Hepatic stellate cell (primary cell): ENCODE data around the gene TCEAL7.
"Not testable (repeated sequence)": the region's sequence is repeated elsewhere in the genome, so short reads cannot be mapped to it uniquely, and the experiment has no call there.

ENCODE experiments used
- DNase-seq: peaks from one replicate; pipeline ENCODE4 v3.0.0; 2011; ENCODE audit warnings: low spot score

TCEAL7 gene, protein sequence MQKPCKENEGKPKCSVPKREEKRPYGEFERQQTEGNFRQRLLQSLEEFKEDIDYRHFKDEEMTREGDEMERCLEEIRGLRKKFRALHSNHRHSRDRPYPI

DNA sequence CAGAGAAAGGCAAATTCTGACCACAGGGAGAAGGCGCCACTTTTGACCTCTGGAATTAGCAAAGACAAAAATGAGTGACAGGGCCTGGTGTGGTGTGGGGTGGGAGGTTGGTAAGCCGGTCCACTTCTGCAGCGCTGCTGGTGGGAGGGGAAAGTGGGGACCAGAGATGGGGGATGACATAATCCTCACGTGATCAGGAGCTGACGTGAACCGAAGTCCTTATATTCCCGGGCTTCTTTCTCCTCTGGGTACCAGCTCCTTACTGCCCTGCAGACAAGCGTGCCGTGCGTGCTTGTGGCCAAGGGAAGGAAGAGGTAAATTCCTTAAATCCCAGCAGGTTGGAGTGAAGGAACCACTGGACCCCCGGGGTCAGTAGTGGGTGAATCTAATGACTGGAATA, at the start of gene TCEAL7:
TSS of gene TCEAL7 (plus strand) at position 249 of the 400 bp plus-strand sequence. CDS start 1,165 bp downstream, outside the sequence.
- peak; percentile 30 for DNase-seq

DNA sequence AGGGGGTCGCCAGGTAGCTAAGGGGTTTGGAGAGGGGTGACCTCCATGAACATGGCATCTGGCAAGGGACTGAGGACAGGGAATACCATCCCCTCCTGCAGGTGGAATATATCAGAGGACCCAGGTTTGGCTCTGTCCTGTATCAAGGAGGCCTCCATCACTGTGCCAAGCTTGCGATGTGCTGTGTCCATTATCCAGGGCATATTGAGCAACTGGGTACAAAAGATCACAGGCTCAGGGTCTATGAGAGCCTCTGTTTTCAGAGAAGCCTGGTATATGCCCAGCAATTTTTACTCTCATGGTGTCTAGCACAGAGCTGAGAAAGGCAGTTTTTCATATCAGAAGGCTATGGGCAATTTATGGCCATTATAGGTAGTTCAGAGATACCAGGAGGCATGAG, 36.9 kb upstream of the TCEAL7 start:
- DNase-seq, result no peak

DNA sequence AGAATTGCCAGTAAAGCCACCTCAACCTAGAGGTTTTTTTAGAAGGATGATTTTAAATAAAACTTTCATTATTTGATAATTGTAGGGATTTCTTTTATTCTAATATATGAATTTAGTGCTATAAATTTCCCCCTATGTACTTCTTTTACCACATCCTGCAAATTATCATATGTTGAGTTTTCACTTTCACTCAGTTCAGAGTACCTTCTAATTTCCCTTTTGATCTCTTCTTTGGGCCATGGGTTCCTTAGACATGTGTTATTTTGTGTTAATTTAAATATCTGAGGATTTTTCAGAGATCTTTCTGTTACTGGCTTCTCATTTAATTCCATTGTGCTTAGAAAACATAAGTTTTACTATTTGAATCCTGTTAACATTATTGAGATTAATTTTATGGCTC, 25.3 kb upstream of the TCEAL7 start:
- DNase-seq, result no peak

DNA sequence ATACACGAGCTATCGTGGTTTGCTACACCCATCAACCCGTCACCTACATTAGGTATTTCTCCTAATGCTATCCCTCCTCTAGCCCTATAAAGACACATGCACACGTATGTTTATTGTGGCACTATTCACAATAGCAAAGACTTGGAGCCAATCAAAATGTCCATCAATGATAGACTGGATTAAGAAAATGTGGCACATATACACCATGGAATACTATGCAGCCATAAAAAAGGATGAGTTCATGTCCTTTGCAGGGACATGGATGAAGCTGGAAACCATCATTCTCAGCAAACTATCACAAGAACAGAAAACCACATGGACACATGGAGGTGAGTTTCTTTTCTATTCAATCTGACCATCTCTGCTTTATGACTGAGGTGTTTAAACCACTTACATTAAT, 24.4 kb upstream of the TCEAL7 start:
- DNase-seq, result not testable (repeated sequence)

DNA sequence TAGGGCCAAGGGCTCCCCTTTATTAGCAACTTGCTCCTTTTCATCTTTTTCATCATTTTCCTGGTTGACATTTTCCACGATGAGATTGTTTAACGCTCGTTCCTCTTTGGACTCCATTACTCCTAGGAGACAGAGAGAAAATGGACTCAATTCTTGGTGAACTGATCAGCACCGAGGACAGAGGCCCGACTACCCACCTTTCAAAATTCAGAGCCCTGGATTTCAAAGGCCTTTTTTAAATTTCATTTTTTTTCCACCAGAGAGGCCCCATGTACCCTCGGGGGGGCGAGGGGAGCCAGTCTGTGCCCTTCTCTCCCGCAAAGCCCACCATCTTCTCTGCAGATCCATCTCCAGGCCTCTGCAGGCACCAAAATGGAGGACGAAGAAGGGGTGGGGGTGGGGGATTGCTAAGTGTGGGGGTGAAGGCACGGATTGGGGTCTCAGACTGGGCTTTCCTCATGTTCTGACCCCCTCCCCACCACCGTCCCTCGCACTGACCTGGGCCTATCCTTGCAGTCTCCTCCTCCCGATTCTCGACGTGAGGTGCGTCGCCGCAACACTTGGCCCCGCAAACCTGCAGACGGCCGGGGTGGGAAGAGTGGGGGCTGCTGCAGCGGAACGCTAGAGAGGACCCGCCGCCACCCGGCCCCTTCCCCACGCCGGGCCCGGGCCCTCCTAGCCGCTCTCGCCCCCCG, 20.0 kb upstream of the TCEAL7 start:
- DNase-seq, result no peak

DNA sequence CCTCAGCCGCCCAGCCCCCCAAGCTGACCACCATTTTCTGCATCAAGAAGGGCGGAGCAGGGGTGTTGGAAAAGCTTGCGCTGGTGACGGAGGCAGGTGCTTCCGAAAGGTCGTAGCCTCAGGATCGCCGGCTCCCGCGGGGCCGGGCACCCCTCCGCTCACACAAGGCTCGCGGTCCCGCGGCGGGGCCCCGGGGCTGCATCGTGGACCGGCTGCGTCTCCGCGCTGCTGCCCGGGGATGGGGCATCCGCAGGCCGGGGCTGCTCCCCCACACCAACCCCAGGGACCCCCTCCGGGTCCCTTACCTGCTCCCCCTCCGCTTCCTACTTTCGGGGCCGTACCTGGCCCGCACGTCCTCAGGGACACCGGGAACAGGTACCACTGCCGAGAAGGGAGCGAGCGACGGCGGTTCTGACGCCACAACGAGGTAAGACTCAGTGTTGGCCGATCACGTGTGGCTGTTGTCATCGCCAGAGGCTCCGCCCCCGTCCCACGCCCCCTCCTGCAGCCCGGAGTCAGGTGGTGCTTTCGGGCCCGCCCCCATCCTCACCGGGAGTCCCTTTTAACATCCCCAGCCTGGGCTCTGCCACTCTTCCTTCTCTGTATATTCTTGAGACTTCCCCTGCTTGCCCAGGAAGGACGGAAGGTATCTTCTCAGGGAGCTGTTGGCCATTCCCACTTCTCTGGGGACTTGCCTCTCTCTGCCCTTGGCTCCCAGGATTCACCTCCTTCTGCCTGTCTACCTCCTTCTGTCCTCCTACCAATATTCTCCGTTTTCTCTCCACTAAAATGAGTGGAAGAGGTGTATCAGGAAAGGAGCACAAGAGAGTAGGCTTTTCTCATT, 19.3 kb upstream of the TCEAL7 start, which contains the start of gene BEX2:
TSS of gene BEX2 (minus strand) at position 436 of the 844 bp plus-strand sequence. CDS start 1,014 bp downstream, outside the sequence.
- no peak for DNase-seq

DNA sequence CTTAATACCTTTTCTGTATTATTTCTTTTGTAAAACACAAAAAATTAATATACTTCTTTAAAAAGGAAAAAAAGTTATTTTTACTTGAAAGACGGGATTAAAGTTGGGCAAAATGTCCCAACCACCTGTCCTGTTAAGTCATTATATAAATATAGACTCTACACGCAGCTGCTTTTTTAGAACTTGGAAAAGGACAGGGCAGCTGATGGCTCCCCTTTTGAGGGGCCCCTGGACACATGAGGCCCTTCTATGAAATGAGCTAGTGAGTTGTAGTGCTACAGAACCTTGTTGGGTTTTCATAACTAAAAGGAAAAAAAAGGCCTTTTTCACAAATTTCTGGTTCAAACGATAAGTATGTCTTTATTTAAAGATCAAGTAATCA, 18.6 kb upstream of the TCEAL7 start:
- no peak for DNase-seq

DNA sequence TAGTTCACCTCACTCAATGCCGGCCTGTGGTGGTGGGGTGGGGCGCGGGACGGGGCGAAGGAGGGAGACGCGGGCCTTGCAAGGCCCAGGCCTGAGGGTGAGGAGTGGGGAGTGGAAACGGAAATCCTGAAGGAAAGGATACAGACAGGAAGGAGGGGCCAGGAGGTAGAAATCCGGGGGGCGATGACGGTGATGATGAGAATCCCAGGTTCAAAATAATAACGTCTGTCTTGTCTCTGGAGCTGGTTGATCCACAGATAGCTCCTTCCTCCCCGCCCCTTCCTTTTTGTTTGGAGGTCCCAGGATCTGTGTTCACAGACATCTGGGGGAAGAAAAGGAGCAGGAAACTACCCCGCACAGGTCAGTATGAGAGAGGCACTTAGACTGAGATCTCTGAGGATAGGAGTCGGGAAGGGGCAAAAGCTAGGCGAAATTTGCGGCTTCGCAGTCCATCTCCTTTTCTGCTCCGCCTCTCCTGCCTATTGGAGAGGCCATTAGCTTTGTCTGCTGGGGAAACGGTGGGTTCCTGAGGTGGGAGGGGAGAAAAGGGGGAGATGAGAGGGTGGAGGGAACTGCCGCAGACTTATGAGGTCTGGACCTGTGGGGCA, 746 bp downstream of the TCEAL7 start:
- DNase-seq, result no peak

DNA sequence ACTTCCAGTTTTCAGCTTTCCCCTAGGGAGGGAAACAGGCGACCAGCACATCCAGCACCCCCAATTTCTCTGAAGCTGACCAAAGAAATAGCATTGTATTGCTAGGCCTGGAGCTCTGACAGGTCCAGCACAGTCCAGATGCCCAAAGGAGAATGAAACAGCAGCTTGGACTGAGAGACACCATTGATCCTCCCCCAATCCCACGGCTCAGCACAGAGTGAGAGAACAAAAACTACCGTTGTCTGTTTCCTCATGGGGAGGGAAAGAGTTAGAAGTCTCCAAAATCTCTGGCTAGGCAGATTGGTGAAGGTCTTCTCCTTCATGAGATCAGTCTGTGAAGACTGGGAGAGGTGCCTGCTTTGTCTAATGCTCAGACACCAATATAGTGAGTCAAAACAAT, 8.6 kb downstream of the TCEAL7 start:
- DNase-seq, result no peak

DNA sequence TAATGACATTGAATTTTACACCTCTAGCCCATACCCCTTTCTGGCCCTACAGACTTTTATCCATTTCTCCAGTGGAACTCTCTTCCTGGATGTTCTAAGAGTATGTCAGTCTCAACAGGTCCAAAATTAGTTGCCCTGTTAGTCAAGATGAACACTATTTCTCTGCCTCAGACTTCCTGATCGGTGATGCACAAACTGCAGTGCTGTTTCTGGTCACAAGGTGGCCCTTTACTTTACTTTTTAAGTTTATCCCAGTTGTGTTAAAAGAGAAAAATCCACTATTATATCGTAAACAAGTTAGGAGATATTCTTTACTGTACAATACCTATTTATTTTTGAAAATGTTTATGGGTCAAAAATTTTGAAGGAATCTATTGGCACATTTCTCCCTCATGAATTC, 13.1 kb downstream of the TCEAL7 start:
- no peak for DNase-seq

DNA sequence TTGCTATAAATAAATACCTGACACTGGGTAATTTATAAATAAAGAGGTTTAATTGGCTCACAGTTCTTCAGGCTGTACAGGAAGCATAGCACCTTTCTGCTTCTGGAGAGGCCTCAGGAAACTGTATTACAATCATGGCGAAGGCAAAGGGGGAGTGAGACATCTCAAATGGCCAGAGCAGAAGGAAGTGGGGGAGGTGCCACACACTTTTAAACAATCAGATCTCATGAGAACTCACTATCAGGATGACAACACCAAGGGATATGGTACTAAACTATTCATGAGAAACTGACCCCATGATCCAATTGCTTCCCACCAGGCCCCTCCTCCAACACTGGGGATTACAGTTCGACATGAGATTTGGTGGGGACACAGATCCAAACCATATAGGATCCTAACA, 14.6 kb downstream of the TCEAL7 start:
- no peak for DNase-seq

DNA sequence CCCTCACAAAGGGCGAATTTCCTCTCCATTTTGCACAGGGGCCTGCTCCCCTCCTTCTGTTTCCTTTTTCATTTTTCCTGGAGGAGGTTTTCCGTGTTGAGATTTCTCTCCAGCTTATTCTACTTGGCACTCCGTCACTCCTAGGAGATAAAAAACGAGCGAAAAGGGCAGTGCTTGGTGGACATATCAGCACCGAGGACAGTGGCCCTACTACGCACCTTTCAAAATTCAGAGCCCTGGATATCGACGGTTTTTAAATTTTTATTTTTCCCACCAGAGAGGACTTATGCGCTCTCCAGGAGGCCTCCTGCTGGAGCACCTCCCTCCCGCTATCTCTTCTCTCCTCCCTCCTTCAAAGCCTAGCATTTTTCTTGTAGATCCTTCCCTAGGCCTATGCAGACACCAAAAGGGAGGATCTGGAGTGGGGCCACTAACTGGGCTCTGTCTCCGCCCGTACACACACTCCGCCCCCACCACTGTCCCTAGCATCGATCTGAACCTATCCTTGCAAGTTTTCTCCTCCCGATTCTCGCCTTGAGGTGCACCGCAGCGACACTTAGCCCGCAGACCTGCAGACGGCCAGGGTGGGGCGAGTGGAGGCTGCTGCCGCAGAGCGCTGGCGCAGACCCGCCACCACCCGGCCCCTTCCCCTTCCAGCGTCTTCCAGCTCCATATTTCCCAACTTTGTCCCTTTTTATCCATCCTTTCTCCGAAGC, 17.8 kb downstream of the TCEAL7 start:
- no peak for DNase-seq

DNA sequence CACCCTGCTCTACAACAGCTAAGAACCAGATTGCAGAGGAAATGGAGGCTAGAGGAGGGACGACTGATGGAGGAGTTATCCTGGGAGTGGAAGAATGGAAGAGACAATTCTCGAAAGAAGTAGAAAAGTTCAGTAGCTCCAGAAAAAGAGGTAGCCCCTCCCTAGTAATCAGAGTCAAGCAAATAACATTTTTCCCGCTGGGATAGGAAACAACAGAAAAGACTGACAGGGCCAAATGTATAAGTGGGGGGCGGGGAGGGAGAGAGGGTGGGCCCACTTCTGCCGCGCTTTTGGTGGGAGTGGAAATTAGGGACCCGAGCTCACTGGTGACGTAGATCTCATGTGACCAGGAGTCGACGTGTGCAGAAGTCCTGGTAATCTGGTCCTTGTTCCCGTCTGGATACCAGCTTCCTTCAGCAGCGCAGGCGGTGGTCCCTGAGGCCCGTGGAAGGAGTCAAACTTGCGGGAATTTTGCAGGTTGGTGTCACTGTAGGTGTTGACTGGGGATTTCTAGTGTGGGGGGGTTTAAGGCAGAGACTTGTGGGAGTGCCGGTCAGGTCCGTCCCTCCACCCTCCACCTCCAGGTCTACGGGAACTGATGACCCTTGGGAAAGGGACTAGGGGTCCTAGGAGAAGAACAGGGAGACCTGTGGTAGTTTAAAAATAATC, 26.2 kb downstream of the TCEAL7 start, which contains the start of gene TCEAL9:
TSS of gene TCEAL9 (plus strand) at position 377 of the 669 bp plus-strand sequence. CDS start 1,179 bp downstream, outside the sequence.
- peak; percentile 38 for DNase-seq

DNA sequence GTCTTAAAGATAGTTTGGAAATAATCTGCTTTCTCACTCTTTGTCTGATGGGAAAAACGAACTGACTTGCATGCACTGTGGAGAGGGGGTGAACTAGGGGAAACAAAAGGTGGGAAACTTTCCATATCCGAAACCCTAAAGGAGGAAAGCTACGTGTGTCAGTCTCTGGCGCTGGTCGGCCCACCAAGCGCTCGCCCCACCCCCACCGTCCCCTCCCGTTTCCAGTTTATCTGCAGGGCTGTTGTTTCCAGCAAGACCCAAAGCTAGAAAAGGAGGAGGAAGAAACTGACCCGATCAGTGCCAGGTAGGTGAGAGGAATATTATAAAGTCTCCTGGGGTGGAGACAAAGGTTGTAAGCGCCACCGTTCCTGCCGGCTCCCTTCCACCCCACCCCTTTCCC, 26.8 kb downstream of the TCEAL7 start:
- DNase-seq, result no peak

DNA sequence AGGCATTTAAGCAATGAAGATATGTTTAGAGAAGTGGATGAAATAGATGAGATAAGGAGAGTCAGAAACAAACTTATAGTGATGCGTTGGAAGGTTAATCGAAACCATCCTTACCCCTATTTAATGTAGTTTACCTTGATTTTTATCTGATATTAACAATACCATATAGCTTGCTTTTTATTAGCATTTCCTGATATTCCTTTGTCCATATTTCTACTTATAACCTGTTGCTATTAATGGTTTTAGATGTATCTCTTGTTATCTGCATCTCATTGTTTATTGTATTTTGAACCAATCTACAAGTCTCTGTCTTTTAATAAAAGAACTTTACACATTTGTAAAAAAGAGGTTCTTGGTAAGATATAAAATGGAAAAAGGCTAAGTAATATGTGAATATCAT, 27.8 kb downstream of the TCEAL7 start:
- no peak for DNase-seq

DNA sequence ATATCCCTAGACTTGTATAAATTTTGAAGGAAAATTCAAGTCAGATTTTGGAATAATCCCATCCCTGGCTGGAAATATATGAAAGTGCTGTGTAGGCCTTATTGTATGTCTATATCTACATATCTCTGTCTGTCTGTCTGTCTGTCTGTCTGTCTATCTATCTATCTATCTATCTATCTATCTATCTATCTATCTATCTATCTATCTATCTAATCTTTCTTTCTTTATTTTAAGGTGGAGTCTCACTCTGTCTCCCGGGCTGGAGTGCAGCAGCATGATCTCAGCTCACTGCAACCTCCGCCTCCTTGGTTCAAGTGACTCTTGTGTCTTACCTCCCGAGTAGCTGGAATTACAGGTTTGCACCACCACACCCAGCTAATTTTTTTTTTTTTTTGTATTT, 29.6 kb downstream of the TCEAL7 start:
- not testable (repeated sequence) for DNase-seq

DNA sequence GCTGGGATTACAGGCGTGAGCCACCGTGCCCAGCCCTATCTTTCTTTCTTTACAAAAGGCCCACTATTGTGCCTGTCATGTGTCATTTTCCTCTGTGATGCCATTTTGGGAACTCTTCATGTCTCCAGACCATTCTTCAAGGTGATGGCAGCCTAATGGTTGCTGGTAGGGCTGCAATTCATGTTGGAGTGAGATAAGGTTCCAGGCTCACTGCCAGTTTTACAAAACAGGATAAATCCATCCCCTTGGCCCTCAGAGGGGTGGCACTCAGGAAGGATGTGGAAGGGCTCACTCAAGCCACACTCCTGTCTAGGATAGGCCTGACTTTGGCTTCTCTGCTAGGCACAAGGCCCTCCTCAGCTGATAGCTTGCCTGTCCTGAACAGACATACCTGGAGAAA, 30.1 kb downstream of the TCEAL7 start:
- DNase-seq, result no peak

DNA sequence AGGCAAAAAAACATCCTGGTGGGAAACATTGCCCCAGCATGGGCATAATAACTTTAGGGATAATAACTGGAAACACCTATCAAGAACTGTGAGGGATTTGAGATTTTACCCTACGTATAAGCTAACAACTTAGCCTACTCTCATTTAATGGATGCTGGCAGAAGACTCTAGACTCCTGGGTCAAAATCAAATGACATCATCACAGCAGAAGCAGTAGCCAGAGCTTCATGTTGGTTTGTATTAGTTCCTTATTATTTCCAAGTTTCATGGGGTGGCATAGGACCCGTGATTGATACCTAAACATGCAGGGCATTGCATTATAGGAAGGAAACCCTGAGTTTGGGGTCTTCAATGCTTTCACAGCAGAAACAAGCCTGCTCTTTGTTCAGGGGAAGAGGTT, 30.9 kb downstream of the TCEAL7 start:
- no peak for DNase-seq

DNA sequence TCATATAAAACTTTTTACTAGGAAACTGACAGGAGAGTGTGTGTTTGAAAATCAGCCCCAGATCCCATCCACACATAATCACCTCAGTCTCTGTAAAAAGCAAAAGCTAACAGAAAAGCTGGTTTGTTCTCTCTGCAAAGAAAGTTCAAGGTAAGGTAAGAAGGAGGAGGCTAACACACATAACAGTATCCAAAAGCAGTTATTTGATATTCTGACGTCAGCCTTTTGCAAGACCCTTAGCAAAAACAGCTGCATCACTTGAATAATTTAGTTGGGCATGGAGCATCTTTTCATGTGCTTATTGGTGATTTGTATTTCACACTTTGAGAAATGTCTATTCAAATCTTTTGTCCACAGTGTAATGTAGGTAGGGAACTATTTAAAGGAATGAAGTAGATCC, 31.8 kb downstream of the TCEAL7 start:
- no peak for DNase-seq

DNA sequence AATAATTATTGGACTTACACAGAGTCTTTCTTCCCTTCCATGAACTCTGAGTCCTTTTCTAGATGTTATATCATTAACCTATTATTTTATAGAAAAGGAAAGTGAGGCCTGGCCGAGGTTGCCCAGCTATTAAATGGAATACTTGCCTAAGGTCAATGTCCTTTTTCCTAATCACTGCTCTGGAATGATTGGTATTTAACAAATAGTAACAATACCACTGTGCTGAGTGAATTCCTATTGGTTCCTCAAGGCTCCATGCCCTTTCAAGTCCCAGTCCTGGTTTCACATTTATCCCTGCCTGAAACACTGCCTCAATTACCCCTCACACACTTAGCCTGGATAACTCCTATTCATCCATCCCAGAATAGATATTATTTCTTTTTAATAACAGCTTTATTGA, 32.4 kb downstream of the TCEAL7 start:
- DNase-seq, result peak; percentile 35

DNA sequence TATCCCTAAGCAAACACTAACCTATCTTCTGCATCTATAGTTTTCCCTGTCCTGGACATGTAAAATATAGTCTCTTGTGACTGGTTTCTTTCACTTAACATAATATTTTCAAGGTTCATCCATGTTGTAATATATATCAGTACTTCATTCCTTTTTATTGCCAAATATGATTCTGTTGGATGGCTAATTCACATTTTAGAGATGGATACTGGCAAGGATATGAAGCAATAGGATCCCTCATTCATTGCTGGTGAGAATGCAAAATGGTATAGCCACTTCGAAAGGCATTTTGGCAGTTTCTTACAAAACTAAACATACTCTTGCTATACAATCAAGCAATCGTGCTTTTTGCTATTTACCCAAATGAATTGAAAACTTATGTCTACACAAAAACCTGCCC, 33.0 kb downstream of the TCEAL7 start:
- DNase-seq, result no peak
